HepG2 (cell line): Measurements from ENCODE around the gene PPIL6. TPM values are rescaled to one million over a fixed set of nuclear protein-coding genes. Genes with fewer than 3 reads are reported as not detected.

ENCODE experiments used
- CCDC6 ChIP-seq: sonication (generic); formaldehyde crosslinking; IDR thresholded peaks from 2 replicates; pipeline ENCODE4 v1.8.1; 2022; ENCODE audit warnings: mild to moderate bottlenecking, missing genetic modification reagents, moderate library complexity
- GLI4 ChIP-seq: sonication (generic); formaldehyde crosslinking; IDR thresholded peaks from 2 replicates; pipeline ENCODE4 v1.5.1; 2020; ENCODE audit warnings: missing genetic modification reagents, mild to moderate bottlenecking, moderate library complexity, borderline replicate concordance
- HES4 ChIP-seq: sonication (generic); formaldehyde crosslinking; IDR thresholded peaks from 2 replicates; pipeline ENCODE4 v1.9.0; 2021; ENCODE audit warnings: mild to moderate bottlenecking, missing genetic modification reagents, borderline replicate concordance
- HNRNPK ChIP-seq: fragments of 200-400 bp; formaldehyde crosslinking; IDR thresholded peaks from 2 replicates; pipeline ENCODE4 v1.6.1; 2018; ENCODE audit warnings: low read length, low read depth, moderate library complexity, mild to moderate bottlenecking; ENCODE audit not compliant: poor library complexity, severe bottlenecking
- MYPOP ChIP-seq: sonication (generic); formaldehyde crosslinking; IDR thresholded peaks from 2 replicates; pipeline ENCODE4 v1.8.1; 2023; ENCODE audit warnings: mild to moderate bottlenecking, moderate library complexity, missing genetic modification reagents
- SIN3A ChIP-seq: IDR thresholded peaks from 2 replicates; pipeline ENCODE4 v1.6.1; 2011; ENCODE audit warnings: low read depth, mild to moderate bottlenecking, control low read depth, low read length, borderline replicate concordance
- TBX2 ChIP-seq: sonication (generic); formaldehyde crosslinking; IDR thresholded peaks from 2 replicates; pipeline ENCODE4 v1.5.0; 2020; ENCODE audit warnings: missing genetic modification reagents, mild to moderate bottlenecking, borderline replicate concordance
- ZBTB2 ChIP-seq: sonication (generic); formaldehyde crosslinking; IDR thresholded peaks from 2 replicates; pipeline ENCODE4 v1.8.0; 2022; ENCODE audit warnings: low read depth, missing genetic modification reagents
- ZBTB40 ChIP-seq, 2 experiments: fragments of 450-650 bp in 1 of 2; sonication (generic) in 1 of 2; formaldehyde crosslinking in 1 of 2; IDR thresholded peaks; 2 replicates each; pipeline versions ENCODE4 v1.6.1 to v1.8.0; 2016 to 2022; ENCODE audit warnings: antibody characterized with exemption in 1 of 2, mild to moderate bottlenecking in 1 of 2, missing genetic modification reagents in 1 of 2
- ZFY ChIP-seq: sonication (generic); formaldehyde crosslinking; IDR thresholded peaks from 2 replicates; pipeline ENCODE4 v1.4.0; 2020; ENCODE audit warnings: missing genetic modification reagents
- ZNF501 ChIP-seq: sonication (generic); formaldehyde crosslinking; IDR thresholded peaks from 2 replicates; pipeline ENCODE4 v1.5.1; 2020; ENCODE audit warnings: mild to moderate bottlenecking, moderate library complexity, missing genetic modification reagents
- ZNF691 ChIP-seq: sonication (generic); formaldehyde crosslinking; IDR thresholded peaks from 2 replicates; pipeline ENCODE4 v1.4.0; 2020; ENCODE audit warnings: missing genetic modification reagents, low read depth, mild to moderate bottlenecking, borderline replicate concordance
- ZNF709 ChIP-seq: sonication (generic); formaldehyde crosslinking; IDR thresholded peaks from 2 replicates; pipeline ENCODE4 v1.5.0; 2020; ENCODE audit warnings: mild to moderate bottlenecking, missing genetic modification reagents
- ZNF775 ChIP-seq: sonication (generic); formaldehyde crosslinking; IDR thresholded peaks from 2 replicates; pipeline ENCODE4 v1.4.0; 2020; ENCODE audit warnings: missing genetic modification reagents, mild to moderate bottlenecking, moderate library complexity, borderline replicate concordance
- polyA plus RNA-seq, 8 experiments: library from polyadenylated mRNA; depleted of rRNA in 3 of 8; stranded (reverse) in 7 of 8; unstranded in 1 of 8; fragments of >200 nt; fragmentation: Illumina TruSeq in 4 of 8; extraction: Trizol in 4 of 8; gene quantifications; 2 replicates each; pipeline versions ENCODE4 v1.2.1 to v1.2.3, GENCODE V29; 2011 to 2016; ENCODE audit warnings: low read depth in 4 of 8, missing spikeins in 1 of 8, mixed read lengths in 1 of 8; ENCODE audit not compliant: insufficient read depth in 1 of 8
- total RNA-seq, 5 experiments: library from RNA; depleted of rRNA; stranded (reverse); fragments of >200 nt; fragmentation: Illumina TruSeq; extraction: Trizol; gene quantifications; 2 replicates each; pipeline ENCODE4 v1.2.3, GENCODE V29; 2016; ENCODE audit warnings: low read depth in 1 of 5

PPIL6 gene
- total and polyA plus RNA-seq, 2 of the 13 experiments (the other 11 are each of a cell fraction or from before 2014, with no cell fraction given): 0.22 to 0.46 TPM

GRCh38 chr6:109482905-109483734, 42.7 kb upstream of the PPIL6 start, which contains the start of gene ZBTB24 (continued):
- no peak for TF ChIP-seq ZBTB40 (IDR thresholded peaks at IDR 0.05)
- peak; percentile 54; the same call in 1 of the 2 replicates for TF ChIP-seq ZBTB40 (CRISPR knock-in tag; IDR thresholded peaks at IDR 0.05)
- TF ChIP-seq ZNF709 (CRISPR knock-in tag): peak; percentile 81; the same call in 1 of the 2 replicates
- 0 out of 2 replicates have a peak, but pooled peaks have one; percentile 54 for TF ChIP-seq ZBTB2 (CRISPR knock-in tag)
- TF ChIP-seq SIN3A: 0 out of 2 replicates have a peak, but pooled peaks have one; percentile 47
- peak; percentile 79; the same call in 1 of the 2 replicates for TF ChIP-seq CCDC6 (CRISPR knock-in tag)
- TF ChIP-seq ZNF501: peak; percentile 21; the same call in 1 of the 2 replicates
- TF ChIP-seq HES4 (CRISPR knock-in tag): peak; percentile 77
- TF ChIP-seq ZNF691 (CRISPR knock-in tag): peak; percentile 42; the same call in 1 of the 2 replicates
- peak; percentile 96 for TF ChIP-seq MYPOP
- peak; percentile 37; the same call in 1 of the 2 replicates for TF ChIP-seq TBX2 (CRISPR knock-in tag)
- no peak for TF ChIP-seq ZNF775 (CRISPR knock-in tag)
- TF ChIP-seq GLI4 (CRISPR knock-in tag): no peak
- TF ChIP-seq ZFY (CRISPR knock-in tag): peak; percentile 77; the same call in 1 of the 2 replicates
- TF ChIP-seq HNRNPK: peak; percentile 80
